SK-N-SH (cell line): ENCODE results near the gene KIF11. TPM values are rescaled to one million over a fixed set of nuclear protein-coding genes. Genes with fewer than 3 reads are reported as not detected.
A peak's percentile ranks its signal among the peaks of the same experiment; 100 is the strongest.

Source experiments
- CTCF ChIA-PET: fragments of 300-600, 350-600 bp; formaldehyde crosslinking; extraction: SDS; loops from one replicate; lab custom pipeline; 2021; lab: Yijun Ruan, JAX
- POLR2A ChIA-PET: fragments of 350-600 bp; sonication (Branson Sonifier 250); formaldehyde crosslinking; extraction: SDS; loops from one replicate; lab custom pipeline; 2020; ENCODE audit warnings: antibody characterized with exemption, inconsistent platforms; lab: Yijun Ruan, JAX
- DNase-seq: peaks from one replicate; pipeline ENCODE4 v3.0.0; 2012
- H2AFZ ChIP-seq: fragments of 200-600 bp; sonication (generic); 2 replicates; pipeline ENCODE4 v1.8.1; 2016; ENCODE audit warnings: antibody characterized with exemption, mild to moderate bottlenecking, low read depth
- H3F3A ChIP-seq: fragments of 200-600 bp; sonication (generic); replicated peaks from 2 replicates; pipeline ENCODE3; 2016; ENCODE audit warnings: antibody characterized with exemption, mild to moderate bottlenecking; ENCODE audit not compliant: insufficient read depth
- H3K27ac ChIP-seq, 2 experiments: fragments of 200-500 bp in 1 of 2; fragments of 200-600 bp in 1 of 2; sonication (Bioruptor generic) in 1 of 2; sonication (generic), shearing (Covaris generic) in 1 of 2; 2 replicates each; pipeline versions ENCODE4 v1.5.1 to v1.6.1; 2014 to 2016; ENCODE audit warnings: low read depth in 2 of 2, inconsistent platforms in 1 of 2, low read length in 1 of 2, mild to moderate bottlenecking in 1 of 2, mixed read lengths in 1 of 2
- H3K27me3 ChIP-seq: fragments of 200-600 bp; sonication (generic), shearing (Covaris generic); 2 replicates; pipeline ENCODE4 v1.6.1; 2016; ENCODE audit warnings: mixed run types; ENCODE audit not compliant: insufficient read depth
- H3K36me3 ChIP-seq, 2 experiments: fragments of 200-500 bp in 1 of 2; fragments of 200-600 bp in 1 of 2; sonication (Bioruptor generic) in 1 of 2; sonication (generic) in 1 of 2; replicated peaks in 1 of 2; 2 replicates each; pipeline versions ENCODE3 to v1.5.1; 2014 to 2016; ENCODE audit warnings: low read length in 1 of 2, mild to moderate bottlenecking in 1 of 2; ENCODE audit not compliant: insufficient read depth in 2 of 2, control insufficient read depth in 1 of 2
- H3K4me1 ChIP-seq, 2 experiments: fragments of 200-500 bp in 1 of 2; fragments of 200-600 bp in 1 of 2; sonication (Bioruptor generic) in 1 of 2; sonication (generic), shearing (Covaris generic) in 1 of 2; 2 replicates each; pipeline versions ENCODE4 v1.5.1 to v1.6.1; 2014 to 2016; ENCODE audit warnings: low read depth in 1 of 2, low read length in 1 of 2, mixed run types in 1 of 2; ENCODE audit not compliant: insufficient read depth in 2 of 2, control insufficient read depth in 1 of 2
- H3K4me2 ChIP-seq: fragments of 200-600 bp; sonication (generic), shearing (Covaris generic); 2 replicates; pipeline ENCODE4 v1.6.1; 2017; ENCODE audit warnings: mixed run types
- H3K4me3 ChIP-seq, 2 experiments: fragments of 200-500 bp in 1 of 2; fragments of 200-600 bp in 1 of 2; sonication (Bioruptor generic) in 1 of 2; sonication (generic), shearing (Covaris generic) in 1 of 2; 2 replicates each; pipeline versions ENCODE4 v1.5.1 to v1.8.1; 2014 to 2016; ENCODE audit warnings: low read depth in 2 of 2, inconsistent platforms in 1 of 2, low read length in 1 of 2, mild to moderate bottlenecking in 1 of 2, mixed read lengths in 1 of 2, moderate library complexity in 1 of 2
- H3K79me2 ChIP-seq: fragments of 200-600 bp; sonication (generic); 2 replicates; pipeline ENCODE4 v1.8.1; 2017; ENCODE audit warnings: mild to moderate bottlenecking; ENCODE audit not compliant: insufficient read depth
- H3K9ac ChIP-seq: fragments of 200-600 bp; sonication (generic); 2 replicates; pipeline ENCODE4 v1.6.1; 2017; ENCODE audit warnings: mixed run types
- H3K9me2 ChIP-seq: fragments of 200-600 bp; sonication (generic); 2 replicates; pipeline ENCODE4 v1.6.1; 2017; ENCODE audit warnings: mixed run types
- H3K9me3 ChIP-seq: fragments of 200-600 bp; sonication (generic); 2 replicates; pipeline ENCODE4 v1.6.1; 2017; ENCODE audit warnings: mixed run types, mild to moderate bottlenecking, moderate library complexity
- H4K20me1 ChIP-seq: fragments of 200-600 bp; sonication (generic); 2 replicates; pipeline ENCODE4 v1.6.1; 2017; ENCODE audit warnings: mild to moderate bottlenecking, mixed run types; ENCODE audit not compliant: insufficient read depth
- CHD2 ChIP-seq: fragments of 150-350 bp; IDR thresholded peaks from 2 replicates; pipeline ENCODE4 v1.6.1; 2018; ENCODE audit warnings: low read length; ENCODE audit not compliant: partially characterized antibody
- CTCF ChIP-seq: fragments of 200-600 bp; sonication (generic); IDR thresholded peaks from 2 replicates; pipeline ENCODE4 v1.6.1; 2017; ENCODE audit warnings: antibody characterized with exemption, mild to moderate bottlenecking, moderate library complexity
- EZH2phosphoT487 ChIP-seq: fragments of 200-600 bp; sonication (generic); IDR thresholded peaks from 2 replicates; pipeline ENCODE4 v1.6.1; 2017; ENCODE audit warnings: low read depth, mixed run types, mild to moderate bottlenecking, antibody characterized with exemption, moderate library complexity, borderline replicate concordance
- FOXM1 ChIP-seq: IDR thresholded peaks from 2 replicates; pipeline ENCODE4 v1.4.0; 2012; ENCODE audit warnings: low read depth, mild to moderate bottlenecking
- GATA2 ChIP-seq: sonication (generic); formaldehyde crosslinking; IDR thresholded peaks from 2 replicates; pipeline ENCODE4 v1.5.0; 2020; ENCODE audit warnings: mild to moderate bottlenecking, missing genetic modification reagents
- JUND ChIP-seq: IDR thresholded peaks from 2 replicates; pipeline ENCODE4 v1.4.0; 2012
- MEF2A ChIP-seq: IDR thresholded peaks from 2 replicates; pipeline ENCODE4 v1.4.0; 2012; ENCODE audit warnings: low read depth, borderline replicate concordance
- MXI1 ChIP-seq: IDR thresholded peaks from 2 replicates; pipeline ENCODE4 v1.6.1; 2012; ENCODE audit warnings: mild to moderate bottlenecking, low read depth, low read length, improper control_type of control experiment
- NRF1 ChIP-seq: IDR thresholded peaks from 2 replicates; pipeline ENCODE4 v1.6.1; 2012; ENCODE audit warnings: low read depth, mild to moderate bottlenecking, low read length
- SIN3A ChIP-seq: IDR thresholded peaks from 2 replicates; pipeline ENCODE4 v1.6.1; 2012; ENCODE audit warnings: low read depth, mild to moderate bottlenecking, low read length, moderate library complexity, borderline replicate concordance
- TAF1 ChIP-seq: IDR thresholded peaks from 2 replicates; pipeline ENCODE4 v1.6.1; 2012; ENCODE audit warnings: low read depth, mild to moderate bottlenecking, low read length, moderate library complexity, borderline replicate concordance
- TEAD4 ChIP-seq: IDR thresholded peaks from 2 replicates; pipeline ENCODE4 v1.4.0; 2012; ENCODE audit warnings: mild to moderate bottlenecking, borderline replicate concordance; ENCODE audit not compliant: insufficient read depth
- WGBS: methylation state at CpG from one replicate; pipeline ENCODE4 v1.1.6; 2017; ENCODE audit warnings: low lambda C conversion rate; 5-methylcytosine and 5-hydroxymethylcytosine counted together
- polyA plus RNA-seq, 3 experiments: library from polyadenylated mRNA; depleted of rRNA; stranded (reverse); fragments of >200 nt; gene quantifications; 2 replicates each; pipeline ENCODE4 v1.2.3, GENCODE V29; 2012
- TF ChIP-seq, protein P1 (sequence below): IDR thresholded peaks from 2 replicates; pipeline ENCODE4; 2012

Gene KIF11
- polyA plus RNA-seq, 1 of the 3 experiments (the other 2 are of a cell fraction), result 4.0 TPM

GRCh38 chr10:92574548-92575261 lies 18.2 kb upstream of the KIF11 start:
- peak overlapping the region; percentile 74 for H2AFZ ChIP-seq
- H3K36me3 ChIP-seq, result peaks cover 0 to under 1% of the 10 kb centered on the region in 2 experiments
- H3K4me3 ChIP-seq, result peak overlapping the region; percentile 75 to 96
- H3K4me2 ChIP-seq, result peak overlapping the region; percentile 86
- peaks cover 13% of the 10 kb centered on the region for H3F3A ChIP-seq
- ChIA-PET POLR2A (interaction anchor here (1.0 to 1.4 kb wide), 3 partner anchors 17 to 274 kb away, joined by 4 to 7 read pairs (median 6); partner anchors contain the start of gene EXOC6), CTCF (interaction anchor here (0.6 to 4.9 kb wide), 35 partner anchors 9 to 745 kb away, joined by 3 to 93 read pairs (median 5); no protein-coding TSS in a partner anchor)
- peak overlapping the region; percentile 94 to 96 for H3K27ac ChIP-seq
- WGBS, result 3% methylated on average over 20 of the region's 22 CpGs
- TF ChIP-seq GATA2 (CRISPR knock-in tag) (peak; percentile 47; the same call in 1 of the 2 replicates), CTCF (peak; percentile 22; the same call in 1 of the 2 replicates), MEF2A (no peak), CHD2 (no peak), SIN3A (peak; percentile 66; the same call in 1 of the 2 replicates), TEAD4 (no peak), JUND (no peak), FOXM1 (0 out of 2 replicates have a peak, but pooled peaks have one; percentile 21), MXI1 (peak; percentile 71), NRF1 (0 out of 2 replicates have a peak, but pooled peaks have one; percentile 22), EZH2phosphoT487 (no peak), TAF1 (no peak; the same call in 1 of the 2 replicates)
- TF ChIP-seq, protein P1, sequence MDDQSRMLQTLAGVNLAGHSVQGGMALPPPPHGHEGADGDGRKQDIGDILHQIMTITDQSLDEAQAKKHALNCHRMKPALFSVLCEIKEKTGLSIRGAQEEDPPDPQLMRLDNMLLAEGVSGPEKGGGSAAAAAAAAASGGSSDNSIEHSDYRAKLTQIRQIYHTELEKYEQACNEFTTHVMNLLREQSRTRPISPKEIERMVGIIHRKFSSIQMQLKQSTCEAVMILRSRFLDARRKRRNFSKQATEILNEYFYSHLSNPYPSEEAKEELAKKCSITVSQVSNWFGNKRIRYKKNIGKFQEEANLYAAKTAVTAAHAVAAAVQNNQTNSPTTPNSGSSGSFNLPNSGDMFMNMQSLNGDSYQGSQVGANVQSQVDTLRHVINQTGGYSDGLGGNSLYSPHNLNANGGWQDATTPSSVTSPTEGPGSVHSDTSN, result peak; percentile 42; the same call in 1 of the 2 replicates
- H3K9me3 ChIP-seq, result no peaks in the 10 kb centered on the region
- H3K9ac ChIP-seq, result peak overlapping the region; percentile 94
- H3K79me2 ChIP-seq, result peaks cover 37% of the 10 kb centered on the region
- H3K27me3 ChIP-seq, result no peaks in the 10 kb centered on the region
- no peaks in the 10 kb centered on the region for H3K9me2 ChIP-seq
- H3K4me1 ChIP-seq, result peaks cover 0 to 8% of the 10 kb centered on the region in 2 experiments; a peak in 2 of 4 replicates
- peaks cover under 1% of the 10 kb centered on the region; the same call in 1 of the 2 replicates for H4K20me1 ChIP-seq
- peak; percentile 86 for DNase-seq
